Neuronal stem cell (in vitro differentiated cells): ENCODE data around the gene MYH4.

Experiments
- DNase-seq: peaks from one replicate; pipeline ENCODE4 v3.0.0-alpha.2; 2013; ENCODE audit warnings: low spot score
- H2AFZ ChIP-seq: one replicate; pipeline ENCODE4 v1.6.1; 2013; ENCODE audit warnings: mild to moderate bottlenecking, low read length, inconsistent platforms
- H2AK5ac ChIP-seq: 2 replicates; pipeline ENCODE4 v1.6.1; 2013; ENCODE audit warnings: low read depth, mild to moderate bottlenecking, inconsistent platforms, low read length, moderate library complexity, mixed read lengths
- H2BK120ac ChIP-seq: 2 replicates; pipeline ENCODE4 v1.6.1; 2013; ENCODE audit warnings: low read depth, mild to moderate bottlenecking, inconsistent platforms, low read length, moderate library complexity, mixed read lengths
- H2BK12ac ChIP-seq: one replicate; pipeline ENCODE4 v1.6.1; 2013; ENCODE audit warnings: low read length, inconsistent platforms
- H2BK15ac ChIP-seq: 2 replicates; pipeline ENCODE4 v1.6.1; 2013; ENCODE audit warnings: mild to moderate bottlenecking, low read length, inconsistent platforms, mixed read lengths
- H2BK5ac ChIP-seq: one replicate; pipeline ENCODE4 v1.6.1; 2013; ENCODE audit warnings: inconsistent platforms, mild to moderate bottlenecking, low read length, moderate library complexity
- H3K14ac ChIP-seq: one replicate; pipeline ENCODE4 v1.6.1; 2013; ENCODE audit warnings: low read length, inconsistent platforms
- H3K18ac ChIP-seq: 2 replicates; pipeline ENCODE4 v1.6.1; 2013; ENCODE audit warnings: low read length, inconsistent platforms
- H3K23ac ChIP-seq: 2 replicates; pipeline ENCODE4 v1.6.1; 2013; ENCODE audit warnings: low read depth, mild to moderate bottlenecking, mixed read lengths, low read length, inconsistent platforms; ENCODE audit not compliant: poor library complexity
- H3K27ac ChIP-seq: replicated peaks from 3 replicates; pipeline ENCODE4 v1.5.1; 2013; ENCODE audit warnings: low read length, inconsistent platforms
- H3K27me3 ChIP-seq, 3 experiments: 2 replicates each; pipeline ENCODE4 v1.6.1; 2013; ENCODE audit warnings: low read length in 3 of 3, mild to moderate bottlenecking in 2 of 3, inconsistent platforms in 1 of 3, low read depth in 1 of 3, mixed read lengths in 1 of 3, moderate library complexity in 1 of 3; ENCODE audit not compliant: control insufficient read depth in 3 of 3, insufficient read depth in 3 of 3
- H3K36me3 ChIP-seq, 2 donors: replicated peaks in 1 of 2; 2 replicates each; pipeline ENCODE4 v1.6.1; 2013; ENCODE audit warnings: low read length in 2 of 2; ENCODE audit not compliant: control insufficient read depth in 2 of 2, insufficient read depth in 2 of 2
- H3K4ac ChIP-seq: 2 replicates; pipeline ENCODE4 v1.6.1; 2013; ENCODE audit warnings: inconsistent platforms, mild to moderate bottlenecking, low read length, moderate library complexity
- H3K4me1 ChIP-seq, 2 donors: 1 replicate in 1 of 2; 2 replicates in 1 of 2; pipeline ENCODE4 v1.6.1; 2013; ENCODE audit warnings: low read length in 2 of 2, low read depth in 1 of 2; ENCODE audit not compliant: control insufficient read depth in 2 of 2, insufficient read depth in 1 of 2
- H3K4me2 ChIP-seq: one replicate; pipeline ENCODE4 v1.6.1; 2013; ENCODE audit warnings: mild to moderate bottlenecking, low read length, inconsistent platforms; ENCODE audit not compliant: insufficient read depth, poor library complexity, severe bottlenecking
- H3K4me3 ChIP-seq, 2 donors: 2 replicates each; pipeline ENCODE4 v1.5.1; 2013; ENCODE audit warnings: low read length in 2 of 2, mild to moderate bottlenecking in 2 of 2, inconsistent platforms in 1 of 2, moderate library complexity in 1 of 2
- H3K79me1 ChIP-seq: one replicate; pipeline ENCODE4 v1.6.1; 2013; ENCODE audit warnings: low read depth, mild to moderate bottlenecking, inconsistent platforms, low read length, moderate library complexity
- H3K9ac ChIP-seq: one replicate; pipeline ENCODE4 v1.6.1; 2013; ENCODE audit warnings: mild to moderate bottlenecking, low read depth, low read length, inconsistent platforms; ENCODE audit not compliant: poor library complexity
- H3K9me3 ChIP-seq, 2 donors: replicated peaks in 1 of 2; 2 replicates each; pipeline versions ENCODE3 to v1.6.1; 2013; ENCODE audit warnings: low read length in 2 of 2, mild to moderate bottlenecking in 2 of 2, inconsistent platforms in 1 of 2, low read depth in 1 of 2, mixed read lengths in 1 of 2, moderate library complexity in 1 of 2; ENCODE audit not compliant: control insufficient read depth in 2 of 2, insufficient read depth in 1 of 2
- H4K8ac ChIP-seq: one replicate; pipeline ENCODE4 v1.6.1; 2013; ENCODE audit warnings: low read depth, mild to moderate bottlenecking, inconsistent platforms, low read length, moderate library complexity
- H4K91ac ChIP-seq: one replicate; pipeline ENCODE4 v1.6.1; 2013; ENCODE audit warnings: low read length, low read depth, mild to moderate bottlenecking, inconsistent platforms; ENCODE audit not compliant: poor library complexity
- WGBS, 2 donors: extraction: QIAGEN DNeasy Blood & Tissue Kit; methylation state at CpG; one replicate each; pipeline ENCODE4 v1.1.7; 2013; ENCODE audit warnings: missing lambda C conversion rate in 2 of 2, mixed read lengths in 1 of 2; ENCODE audit not compliant: insufficient read length in 2 of 2, insufficient replicate concordance in 1 of 2; ENCODE audit errors: extremely low coverage in 2 of 2; 5-methylcytosine and 5-hydroxymethylcytosine counted together

The MYH4 gene

DNA sequence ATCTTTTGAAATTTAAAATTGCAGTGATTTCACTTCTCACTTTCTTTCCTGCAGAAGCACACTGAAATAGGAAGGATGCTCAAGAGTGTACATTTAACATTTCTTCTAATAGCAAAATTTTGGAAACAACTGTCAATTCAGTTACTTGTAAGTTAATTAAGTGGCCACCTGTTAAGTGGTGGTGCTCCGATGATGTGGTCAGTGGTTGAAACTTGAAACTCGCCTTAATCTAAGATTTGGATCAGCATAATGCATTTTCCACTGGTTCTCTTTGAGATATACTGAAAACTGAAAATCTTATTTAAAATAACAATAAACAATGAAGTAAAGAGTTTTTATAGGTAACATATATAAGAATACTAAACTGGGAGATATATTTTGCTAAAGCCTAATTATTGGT is 40.6 kb downstream of the MYH4 start:
- Histone ChIP-seq H4K8ac (no peak overlapping the region), H2AFZ (no peak overlapping the region)
- WGBS, 2 donors: no CpG with 5 or more reads among the region's 2 CpGs

GRCh38 chr17:10421900-10422542 is 47.3 kb downstream of the MYH4 start, which contains the start of gene MYH8:
TSS of gene MYH8 (minus strand) at chr17:10421950. CDS start at chr17:10420227, 1,723 bp downstream.
- no peak within 1 kb of the TSS for H3K4me3 ChIP-seq
- no peak within 1 kb of the TSS for H3K4me2 ChIP-seq
- no peak within 1 kb of the TSS for H2BK12ac ChIP-seq
- no peaks in the 10 kb centered on the region for H3K79me1 ChIP-seq
- no peak within 1 kb of the TSS for H3K23ac ChIP-seq
- no peak within 1 kb of the TSS for H4K8ac ChIP-seq
- no peak within 1 kb of the TSS for H3K4ac ChIP-seq
- no peak within 1 kb of the TSS for H2AK5ac ChIP-seq
- no peak within 1 kb of the TSS for H2BK5ac ChIP-seq
- H2BK15ac ChIP-seq: no peak within 1 kb of the TSS
- H3K27ac ChIP-seq: no peak within 1 kb of the TSS
- H3K27me3 ChIP-seq: no peaks in the 10 kb centered on the region
- DNase-seq: no peak
- no peak within 1 kb of the TSS for H3K18ac ChIP-seq
- no peaks in the 10 kb centered on the region for H3K36me3 ChIP-seq
- no peak within 1 kb of the TSS for H2BK120ac ChIP-seq
- no peaks in the 10 kb centered on the region for H3K4me1 ChIP-seq
- H4K91ac ChIP-seq: no peak within 1 kb of the TSS
- no peak within 1 kb of the TSS for H3K9ac ChIP-seq
- WGBS, 2 donors: no CpG with 5 or more reads among the region's 7 CpGs
- H3K9me3 ChIP-seq: no peaks in the 10 kb centered on the region
- H2AFZ ChIP-seq: no peak within 1 kb of the TSS
- H3K14ac ChIP-seq: no peak within 1 kb of the TSS

More for the DNA sequence above, 40.6 kb downstream of the MYH4 start:
- no peak overlapping the region for H3K27ac ChIP-seq
- no peak overlapping the region for H2BK12ac ChIP-seq
- no peak overlapping the region for H3K4me3 ChIP-seq
- no peak for DNase-seq
- no peaks in the 10 kb centered on the region for H3K4me1 ChIP-seq
- no peak overlapping the region for H3K18ac ChIP-seq
- no peaks in the 10 kb centered on the region for H3K27me3 ChIP-seq
- no peaks in the 10 kb centered on the region for H3K36me3 ChIP-seq
- no peaks in the 10 kb centered on the region for H3K9me3 ChIP-seq
- no peaks in the 10 kb centered on the region for H3K79me1 ChIP-seq
- H4K91ac ChIP-seq: no peak overlapping the region
- no peak overlapping the region for H3K14ac ChIP-seq
- no peak overlapping the region for H2BK15ac ChIP-seq
- no peak overlapping the region for H2BK120ac ChIP-seq
- no peak overlapping the region for H2BK5ac ChIP-seq
- no peak overlapping the region for H3K9ac ChIP-seq
- no peak overlapping the region for H3K4ac ChIP-seq
- no peak overlapping the region for H2AK5ac ChIP-seq
- H3K4me2 ChIP-seq: no peak overlapping the region
- H3K23ac ChIP-seq: no peak overlapping the region

- no peaks in the 10 kb centered on the region for H3K36me3 ChIP-seq
- no peaks in the 10 kb centered on the region for H3K4me1 ChIP-seq
- no peak overlapping the region for H2AK5ac ChIP-seq
- H4K8ac ChIP-seq: no peak overlapping the region
- no peak overlapping the region for H3K27ac ChIP-seq
- no peak overlapping the region for H2AFZ ChIP-seq
- no peak overlapping the region for H3K4me2 ChIP-seq
- H3K18ac ChIP-seq: no peak overlapping the region
- no peak overlapping the region for H2BK5ac ChIP-seq
- no peak overlapping the region for H3K9ac ChIP-seq
- no peak overlapping the region for H3K23ac ChIP-seq
- H4K91ac ChIP-seq: no peak overlapping the region
- H3K4ac ChIP-seq: no peak overlapping the region
- no peak overlapping the region for H3K4me3 ChIP-seq
- no CpG with 5 or more reads among the region's 2 CpGs for WGBS, 2 donors
- H2BK120ac ChIP-seq: no peak overlapping the region
- H3K27me3 ChIP-seq: no peaks in the 10 kb centered on the region
- no peaks in the 10 kb centered on the region for H3K79me1 ChIP-seq
- no peaks in the 10 kb centered on the region for H3K9me3 ChIP-seq
- DNase-seq: no peak
- no peak overlapping the region for H2BK12ac ChIP-seq
- H3K14ac ChIP-seq: no peak overlapping the region
- no peak overlapping the region for H2BK15ac ChIP-seq
Observed at GRCh38 chr17:10421211-10421610, 48.1 kb downstream of the MYH4 start.

- DNase-seq: no peak
- H2BK5ac ChIP-seq: no peak overlapping the region
- no peak overlapping the region for H2BK120ac ChIP-seq
- no peak overlapping the region for H2AK5ac ChIP-seq
- H3K4me2 ChIP-seq: no peak overlapping the region
- H3K14ac ChIP-seq: no peak overlapping the region
- no peak overlapping the region for H3K9ac ChIP-seq
- H2AFZ ChIP-seq: no peak overlapping the region
- H2BK12ac ChIP-seq: no peak overlapping the region
- H3K4ac ChIP-seq: no peak overlapping the region
- no peak overlapping the region for H2BK15ac ChIP-seq
- no peaks in the 10 kb centered on the region for H3K79me1 ChIP-seq
- no peak overlapping the region for H4K8ac ChIP-seq
- WGBS, 2 donors: no CpG with 5 or more reads among the region's 2 CpGs
- no peaks in the 10 kb centered on the region for H3K27me3 ChIP-seq
- H3K36me3 ChIP-seq: no peaks in the 10 kb centered on the region
- no peaks in the 10 kb centered on the region for H3K9me3 ChIP-seq
- H3K4me1 ChIP-seq: no peaks in the 10 kb centered on the region
- H3K18ac ChIP-seq: no peak overlapping the region
- H3K27ac ChIP-seq: no peak overlapping the region
- no peak overlapping the region for H3K4me3 ChIP-seq
- H3K23ac ChIP-seq: no peak overlapping the region
- no peak overlapping the region for H4K91ac ChIP-seq
Observed at GRCh38 chr17:10420811-10421210, 48.5 kb downstream of the MYH4 start.
